HG02763 (cell line): Measurements from ENCODE around the gene PPM1L.
A peak's percentile ranks its signal among the peaks of the same experiment; 100 is the strongest.
"Not testable (repeated sequence)": the region's sequence is repeated elsewhere in the genome, so short reads cannot be mapped to it uniquely, and the experiment has no call there.

Experiments used
- ATAC-seq: cut with Tn5 transposase; IDR thresholded peaks from one replicate; pipeline ENCODE4 v1.9.1; 2021; ENCODE audit warnings: mild to moderate bottlenecking, moderate library complexity; ENCODE audit not compliant: unreplicated experiment

PPM1L gene

GRCh38 chr3:160755776-160756304 lies at the start of gene PPM1L:
PPM1L (plus strand) TSS chr3:160756231.
- ATAC-seq: peak; percentile 43

- peak; percentile 73 for ATAC-seq
Observed at GRCh38 chr3:160707187-160707794, 48.7 kb upstream of the PPM1L start.

- ATAC-seq: no peak
Observed at GRCh38 chr3:160709477-160710182, 46.4 kb upstream of the PPM1L start.

GRCh38 chr3:160713144-160713543 lies 42.9 kb upstream of the PPM1L start:
- ATAC-seq: not testable (repeated sequence)

- no peak for ATAC-seq
Observed at GRCh38 chr3:160719710-160720109, 36.3 kb upstream of the PPM1L start.

- ATAC-seq: no peak
Observed at GRCh38 chr3:160720123-160720746, 35.8 kb upstream of the PPM1L start.

- no peak for ATAC-seq
Observed at GRCh38 chr3:160722331-160722730, 33.7 kb upstream of the PPM1L start.

GRCh38 chr3:160725338-160725737 lies 30.7 kb upstream of the PPM1L start:
- ATAC-seq: no peak

GRCh38 chr3:160735826-160736225 lies 20.2 kb upstream of the PPM1L start:
- no peak for ATAC-seq

GRCh38 chr3:160738048-160738447 lies 18.0 kb upstream of the PPM1L start:
- no peak for ATAC-seq

- ATAC-seq: no peak
Observed at GRCh38 chr3:160739079-160739478, 17.0 kb upstream of the PPM1L start.

- ATAC-seq: no peak
Observed at GRCh38 chr3:160746976-160747375, 9.1 kb upstream of the PPM1L start.

GRCh38 chr3:160747422-160747821 lies 8.6 kb upstream of the PPM1L start:
- ATAC-seq: no peak

GRCh38 chr3:160748231-160748630 lies 7.8 kb upstream of the PPM1L start:
- no peak for ATAC-seq

- ATAC-seq: no peak
Observed at GRCh38 chr3:160748787-160749186, 7.2 kb upstream of the PPM1L start.

GRCh38 chr3:160753953-160754352 lies 2.1 kb upstream of the PPM1L start:
- no peak for ATAC-seq

- no peak for ATAC-seq
Observed at GRCh38 chr3:160754371-160754854, 1.6 kb upstream of the PPM1L start.

- peak; percentile 89 for ATAC-seq
Observed at GRCh38 chr3:160754855-160755747, 930 bp upstream of the PPM1L start.

GRCh38 chr3:160757233-160758106 lies 1.4 kb downstream of the PPM1L start:
- ATAC-seq: no peak
